HCT116 (cell line): ENCODE measurements around the gene DIAPH3. TPM values are rescaled to one million over a fixed set of nuclear protein-coding genes. Genes with fewer than 3 reads are reported as not detected.

Experiments
- ATAC-seq: fragments of 200-7000 bp; cut with Tn5 transposase; 2 replicates; pipeline ENCODE4 v1.9.1; 2020; ENCODE audit warnings: mild to moderate bottlenecking, moderate library complexity
- BruUV-seq: library from RNA; stranded (reverse); fragments of 400-500 nt; replicated peaks from 2 replicates; lab custom pipeline; 2021; lab: Mats Ljungman, UMichigan
- CTCF ChIA-PET: fragments of 300-600 bp; sonication (Branson Sonifier 250); formaldehyde crosslinking; loops from one replicate; lab custom pipeline; 2021; ENCODE audit warnings: antibody characterized with exemption; lab: Charles Lee
- POLR2A ChIA-PET: fragments of 300-600, 350-600 bp; sonication (Branson Sonifier 250); formaldehyde crosslinking; loops from one replicate; lab custom pipeline; 2021; ENCODE audit warnings: antibody characterized with exemption; lab: Charles Lee
- RAD21 ChIA-PET, 2 experiments: fragments of 300-600 bp; sonication (Branson Sonifier 250); formaldehyde crosslinking; loops; one replicate each; lab custom pipeline; 2023; ENCODE audit warnings: low total read pairs in 2 of 2; ENCODE audit not compliant: uncharacterized antibody in 2 of 2, unreplicated experiment in 2 of 2, low non-redundant PET in 1 of 2; lab: Charles Lee
- DNase-seq: peaks from one replicate; pipeline ENCODE4 v3.0.0-alpha.2; 2010; ENCODE audit warnings: low read depth, low spot score
- H2AFZ ChIP-seq: fragments of 200-600 bp; shearing (Covaris generic), sonication (generic); 2 replicates; pipeline ENCODE4 v1.6.1; 2017; ENCODE audit warnings: low read depth, mixed run types, mixed read lengths, antibody characterized with exemption, low read length; ENCODE audit not compliant: poor library complexity, severe bottlenecking
- H3K27ac ChIP-seq: 2 replicates; pipeline ENCODE4 v1.5.1; 2012; ENCODE audit warnings: low read depth, low read length
- H3K27me3 ChIP-seq: fragments of 200-600 bp; sonication (generic); 2 replicates; pipeline ENCODE4 v1.6.1; 2016; ENCODE audit warnings: mixed run types, low read length, mixed read lengths; ENCODE audit not compliant: insufficient read depth
- H3K36me3 ChIP-seq, 2 experiments: fragments of 200-500 bp in 1 of 2; fragments of 200-600 bp in 1 of 2; sonication (Bioruptor generic) in 1 of 2; sonication (generic) in 1 of 2; 2 replicates each; pipeline versions ENCODE4 v1.5.1 to v1.6.1; 2014 to 2016; ENCODE audit warnings: low read length in 2 of 2, inconsistent platforms in 1 of 2, mixed read lengths in 1 of 2, mixed run types in 1 of 2; ENCODE audit not compliant: insufficient read depth in 2 of 2, control insufficient read depth in 1 of 2
- H3K4me1 ChIP-seq, 2 experiments: fragments of 200-600 bp in 1 of 2; sonication (generic) in 1 of 2; 2 replicates each; pipeline versions ENCODE4 v1.5.1 to v1.6.1; 2012 to 2017; ENCODE audit warnings: low read length in 2 of 2, inconsistent platforms in 1 of 2, mild to moderate bottlenecking in 1 of 2, mixed read lengths in 1 of 2, mixed run types in 1 of 2, moderate library complexity in 1 of 2; ENCODE audit not compliant: insufficient read depth in 2 of 2, control insufficient read depth in 1 of 2
- H3K4me2 ChIP-seq: fragments of 200-600 bp; sonication (generic); 2 replicates; pipeline ENCODE4 v1.6.1; 2017; ENCODE audit warnings: mixed run types, low read length, mixed read lengths
- H3K4me3 ChIP-seq, 2 experiments: fragments of 200-600 bp in 1 of 2; sonication (generic) in 1 of 2; replicated peaks in 1 of 2; 2 replicates each; pipeline ENCODE4 v1.5.1; 2011 to 2016; ENCODE audit warnings: low read length in 2 of 2, control low read depth in 1 of 2, low read depth in 1 of 2, mild to moderate bottlenecking in 1 of 2, mixed read lengths in 1 of 2, mixed run types in 1 of 2
- H3K79me2 ChIP-seq: fragments of 200-600 bp; sonication (generic); 2 replicates; pipeline ENCODE4 v1.6.1; 2017; ENCODE audit warnings: mild to moderate bottlenecking, mixed run types, low read length, moderate library complexity, mixed read lengths; ENCODE audit not compliant: insufficient read depth
- H3K9ac ChIP-seq: fragments of 200-600 bp; sonication (generic); 2 replicates; pipeline ENCODE4 v1.6.1; 2016; ENCODE audit warnings: low read length, mixed read lengths
- H3K9me2 ChIP-seq: fragments of 200-600 bp; sonication (generic), shearing (Covaris generic); 2 replicates; pipeline ENCODE4 v1.6.1; 2017; ENCODE audit warnings: mixed run types, mild to moderate bottlenecking, moderate library complexity; ENCODE audit not compliant: insufficient read depth
- H3K9me3 ChIP-seq, 2 experiments: fragments of 200-500 bp in 1 of 2; fragments of 200-600 bp in 1 of 2; sonication (Bioruptor generic) in 1 of 2; sonication (generic) in 1 of 2; 2 replicates each; pipeline ENCODE4 v1.6.1; 2014 to 2017; ENCODE audit warnings: low read length in 2 of 2, mixed read lengths in 2 of 2, inconsistent platforms in 1 of 2, low read depth in 1 of 2, mild to moderate bottlenecking in 1 of 2, mixed run types in 1 of 2, moderate library complexity in 1 of 2; ENCODE audit not compliant: control insufficient read depth in 1 of 2, insufficient read depth in 1 of 2
- H4K20me1 ChIP-seq: fragments of 200-600 bp; sonication (generic), shearing (Covaris generic); 2 replicates; pipeline ENCODE4 v1.6.1; 2017; ENCODE audit warnings: mixed run types, mild to moderate bottlenecking, moderate library complexity; ENCODE audit not compliant: insufficient read depth
- CBX3 ChIP-seq: IDR thresholded peaks from 2 replicates; pipeline ENCODE4 v1.6.1; 2012; ENCODE audit warnings: low read depth
- CEBPB ChIP-seq: IDR thresholded peaks from 2 replicates; pipeline ENCODE4 v1.6.1; 2012; ENCODE audit warnings: low read depth
- EZH2phosphoT487 ChIP-seq: fragments of 200-600 bp; IDR thresholded peaks from 2 replicates; pipeline ENCODE4 v1.6.1; 2018; ENCODE audit warnings: antibody characterized with exemption, borderline replicate concordance
- JUND ChIP-seq: IDR thresholded peaks from 2 replicates; pipeline ENCODE4 v1.6.1; 2012
- POLR2A ChIP-seq: IDR thresholded peaks from 2 replicates; pipeline ENCODE4 v1.7.0; 2011; ENCODE audit warnings: borderline replicate concordance; ENCODE audit not compliant: insufficient read depth, insufficient read length; ENCODE audit errors: extremely low read depth
- POLR2AphosphoS5 ChIP-seq: IDR thresholded peaks from 2 replicates; pipeline ENCODE4 v1.6.1; 2011; ENCODE audit warnings: mild to moderate bottlenecking, low read depth, low read length, moderate library complexity
- SIN3A ChIP-seq: IDR thresholded peaks from 2 replicates; pipeline ENCODE4 v1.6.1; 2012; ENCODE audit warnings: low read depth
- TCF7L2 ChIP-seq: IDR thresholded peaks from 2 replicates; pipeline ENCODE4 v1.7.0; 2011; ENCODE audit warnings: borderline replicate concordance, inconsistent platforms; ENCODE audit not compliant: insufficient read depth, insufficient read length; ENCODE audit errors: extremely low read depth
- intact Hi-C: fragments of 100-400 bp; cut with micrococcal nuclease; formaldehyde crosslinking; loops from 2 replicates; pipeline ENCODE4 v1.10.0; 2022
- total RNA-seq: library from RNA; stranded (reverse); gene quantifications from one replicate; pipeline ENCODE4 v1.2.1, GENCODE V29; 2021; ENCODE audit not compliant: unreplicated experiment
- TF ChIP-seq, protein P1 (sequence below): IDR thresholded peaks from 2 replicates; pipeline ENCODE4 v1.6.1; 2011; ENCODE audit warnings: mild to moderate bottlenecking, low read length, moderate library complexity; ENCODE audit not compliant: insufficient replicate concordance; ENCODE audit errors: extremely low read depth
- TF ChIP-seq, protein P2 (sequence below): IDR thresholded peaks from 2 replicates; pipeline ENCODE4 v1.6.1; 2012; ENCODE audit warnings: low read depth

The DIAPH3 gene
- total RNA-seq, 1 experiment from 2014 or later, result 22.8 TPM

DNA sequence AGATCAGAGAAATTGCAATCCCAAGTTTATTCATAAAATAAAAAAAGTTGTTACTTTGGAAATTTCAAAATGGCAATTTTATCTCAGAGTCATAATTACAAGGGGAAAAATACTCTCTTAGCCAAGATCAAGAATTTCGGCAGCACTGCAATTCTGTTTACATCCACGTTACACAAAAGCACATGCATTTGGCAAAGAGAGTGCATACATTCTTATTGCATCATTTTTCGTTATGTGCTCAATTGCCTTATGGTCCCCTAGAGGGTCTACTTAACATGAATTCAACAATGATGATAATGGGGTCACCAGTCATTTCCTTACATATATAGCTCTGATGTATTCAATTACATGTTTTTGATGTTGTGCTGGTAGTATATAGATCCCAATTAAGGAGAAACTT lies 498.0 kb downstream of the DIAPH3 start:
- Histone ChIP-seq H2AFZ (no peak overlapping the region), H3K27ac (no peak overlapping the region), H3K9ac (no peak overlapping the region), H3K9me2 (no peaks in the 10 kb centered on the region), H3K4me3 (no peak overlapping the region), H3K79me2 (no peaks in the 10 kb centered on the region), H4K20me1 (no peaks in the 10 kb centered on the region), H3K4me2 (no peak overlapping the region), H3K4me1 (no peaks in the 10 kb centered on the region), H3K36me3 (no peaks in the 10 kb centered on the region; a peak in 1 of 4 replicates), H3K27me3 (no peaks in the 10 kb centered on the region), H3K9me3 (no peaks in the 10 kb centered on the region)
- CTCF ChIA-PET, result interaction anchor here (3.0 kb wide), 1 partner anchor 15 kb away, joined by 7 read pairs; no protein-coding TSS in a partner anchor
- no TSS peak for BruUV-seq
- DNase-seq, result no peak
- intact Hi-C loops, result no loop called here
- POLR2A ChIA-PET, result no interaction called here
- RAD21 ChIA-PET, result no interaction called here
- no peak for ATAC-seq
- TF ChIP-seq, protein P1, sequence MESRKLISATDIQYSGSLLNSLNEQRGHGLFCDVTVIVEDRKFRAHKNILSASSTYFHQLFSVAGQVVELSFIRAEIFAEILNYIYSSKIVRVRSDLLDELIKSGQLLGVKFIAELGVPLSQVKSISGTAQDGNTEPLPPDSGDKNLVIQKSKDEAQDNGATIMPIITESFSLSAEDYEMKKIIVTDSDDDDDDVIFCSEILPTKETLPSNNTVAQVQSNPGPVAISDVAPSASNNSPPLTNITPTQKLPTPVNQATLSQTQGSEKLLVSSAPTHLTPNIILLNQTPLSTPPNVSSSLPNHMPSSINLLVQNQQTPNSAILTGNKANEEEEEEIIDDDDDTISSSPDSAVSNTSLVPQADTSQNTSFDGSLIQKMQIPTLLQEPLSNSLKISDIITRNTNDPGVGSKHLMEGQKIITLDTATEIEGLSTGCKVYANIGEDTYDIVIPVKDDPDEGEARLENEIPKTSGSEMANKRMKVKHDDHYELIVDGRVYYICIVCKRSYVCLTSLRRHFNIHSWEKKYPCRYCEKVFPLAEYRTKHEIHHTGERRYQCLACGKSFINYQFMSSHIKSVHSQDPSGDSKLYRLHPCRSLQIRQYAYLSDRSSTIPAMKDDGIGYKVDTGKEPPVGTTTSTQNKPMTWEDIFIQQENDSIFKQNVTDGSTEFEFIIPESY, result no peak
- TF ChIP-seq SIN3A, result no peak

DNA sequence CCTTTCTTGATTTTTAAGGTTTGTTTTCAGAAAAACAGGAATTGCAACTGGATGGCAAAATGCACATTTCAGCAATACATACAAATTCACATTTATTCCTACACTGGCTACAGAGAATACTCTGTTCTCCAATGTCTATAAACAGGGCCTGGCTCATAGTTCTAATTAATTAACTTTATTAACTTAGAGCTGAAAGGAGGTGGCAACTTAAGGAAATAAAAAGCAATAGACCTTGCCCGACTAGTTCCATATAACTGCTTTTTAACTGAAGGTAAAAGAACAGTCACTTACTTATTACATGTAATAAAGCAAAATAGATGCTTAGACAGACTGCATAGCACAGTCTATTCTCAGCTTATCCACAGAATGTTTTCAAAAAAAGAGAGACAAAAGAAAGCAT lies 498.5 kb downstream of the DIAPH3 start:
- ATAC-seq (no peak), DNase-seq (no peak)
- TF ChIP-seq EZH2phosphoT487 (no peak), POLR2A (no peak), CEBPB (no peak), TCF7L2 (no peak), JUND (no peak), POLR2AphosphoS5 (no peak), CBX3 (no peak)
- TF ChIP-seq, protein P2, sequence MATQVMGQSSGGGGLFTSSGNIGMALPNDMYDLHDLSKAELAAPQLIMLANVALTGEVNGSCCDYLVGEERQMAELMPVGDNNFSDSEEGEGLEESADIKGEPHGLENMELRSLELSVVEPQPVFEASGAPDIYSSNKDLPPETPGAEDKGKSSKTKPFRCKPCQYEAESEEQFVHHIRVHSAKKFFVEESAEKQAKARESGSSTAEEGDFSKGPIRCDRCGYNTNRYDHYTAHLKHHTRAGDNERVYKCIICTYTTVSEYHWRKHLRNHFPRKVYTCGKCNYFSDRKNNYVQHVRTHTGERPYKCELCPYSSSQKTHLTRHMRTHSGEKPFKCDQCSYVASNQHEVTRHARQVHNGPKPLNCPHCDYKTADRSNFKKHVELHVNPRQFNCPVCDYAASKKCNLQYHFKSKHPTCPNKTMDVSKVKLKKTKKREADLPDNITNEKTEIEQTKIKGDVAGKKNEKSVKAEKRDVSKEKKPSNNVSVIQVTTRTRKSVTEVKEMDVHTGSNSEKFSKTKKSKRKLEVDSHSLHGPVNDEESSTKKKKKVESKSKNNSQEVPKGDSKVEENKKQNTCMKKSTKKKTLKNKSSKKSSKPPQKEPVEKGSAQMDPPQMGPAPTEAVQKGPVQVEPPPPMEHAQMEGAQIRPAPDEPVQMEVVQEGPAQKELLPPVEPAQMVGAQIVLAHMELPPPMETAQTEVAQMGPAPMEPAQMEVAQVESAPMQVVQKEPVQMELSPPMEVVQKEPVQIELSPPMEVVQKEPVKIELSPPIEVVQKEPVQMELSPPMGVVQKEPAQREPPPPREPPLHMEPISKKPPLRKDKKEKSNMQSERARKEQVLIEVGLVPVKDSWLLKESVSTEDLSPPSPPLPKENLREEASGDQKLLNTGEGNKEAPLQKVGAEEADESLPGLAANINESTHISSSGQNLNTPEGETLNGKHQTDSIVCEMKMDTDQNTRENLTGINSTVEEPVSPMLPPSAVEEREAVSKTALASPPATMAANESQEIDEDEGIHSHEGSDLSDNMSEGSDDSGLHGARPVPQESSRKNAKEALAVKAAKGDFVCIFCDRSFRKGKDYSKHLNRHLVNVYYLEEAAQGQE, result no peak
- TF ChIP-seq, protein P1, result no peak

More for the DNA sequence above, 498.5 kb downstream of the DIAPH3 start:
- H3K36me3 ChIP-seq, result no peaks in the 10 kb centered on the region; a peak in 1 of 4 replicates
- no peak overlapping the region for H3K4me3 ChIP-seq
- H3K4me1 ChIP-seq, result no peaks in the 10 kb centered on the region
- ChIA-PET CTCF (interaction anchor here (3.0 kb wide), 1 partner anchor 16 kb away, joined by 7 read pairs; no protein-coding TSS in a partner anchor), POLR2A (no interaction called here), RAD21 (no interaction called here)
- no peaks in the 10 kb centered on the region for H3K79me2 ChIP-seq
- H3K27me3 ChIP-seq, result no peaks in the 10 kb centered on the region
- no peaks in the 10 kb centered on the region for H4K20me1 ChIP-seq
- no peak overlapping the region for H2AFZ ChIP-seq
- no TSS peak for BruUV-seq
- H3K9me2 ChIP-seq, result no peaks in the 10 kb centered on the region
- H3K9me3 ChIP-seq, result no peaks in the 10 kb centered on the region
- H3K27ac ChIP-seq, result no peak overlapping the region
- no peak overlapping the region for H3K9ac ChIP-seq
- intact Hi-C loops, result no loop called here
- no peak overlapping the region for H3K4me2 ChIP-seq
